CD4-positive, alpha-beta T cell (primary cell): ENCODE measurements around the gene HDLBP. TPM values are rescaled to one million over a fixed set of nuclear protein-coding genes. Genes with fewer than 3 reads are reported as not detected.

Experiments
- ATAC-seq: fragments of 200-7000 bp; cut with Tn5 transposase; one replicate; pipeline ENCODE4 v1.10.0; 2022; ENCODE audit warnings: mild to moderate bottlenecking; ENCODE audit not compliant: poor library complexity
- CTCF ChIA-PET: fragments of 350-600 bp; sonication (Branson Sonifier 250); formaldehyde crosslinking; loops from one replicate; lab custom pipeline; 2021; ENCODE audit warnings: antibody characterized with exemption, inconsistent platforms; lab: Charles Lee
- POLR2A ChIA-PET: fragments of 350-600 bp; sonication (Branson Sonifier 250); formaldehyde crosslinking; loops from one replicate; lab custom pipeline; 2021; ENCODE audit warnings: antibody characterized with exemption, inconsistent platforms; lab: Charles Lee
- DNase-seq, 14 experiments: peaks; one replicate each; pipeline ENCODE4 v3.0.0-alpha.2; 2013 to 2020; ENCODE audit warnings: mixed read lengths in 2 of 14
- H3K27ac ChIP-seq, 2 donors: one replicate each; pipeline versions ENCODE4 v1.5.1 to v1.7.0; 2013; ENCODE audit warnings: low read length in 2 of 2, low read depth in 1 of 2, mild to moderate bottlenecking in 1 of 2
- H3K27me3 ChIP-seq, 2 experiments: 1 replicate in 1 of 2; 2 replicates in 1 of 2; pipeline versions ENCODE4 v1.6.1 to v1.7.0; 2013; ENCODE audit warnings: low read length in 2 of 2, control low read depth in 1 of 2, mild to moderate bottlenecking in 1 of 2, moderate library complexity in 1 of 2; ENCODE audit not compliant: insufficient read depth in 2 of 2, control insufficient read depth in 1 of 2
- H3K36me3 ChIP-seq: one replicate; pipeline ENCODE4 v1.6.1; 2013; ENCODE audit warnings: low read length, control low read depth; ENCODE audit not compliant: insufficient read depth
- H3K4me1 ChIP-seq: one replicate; pipeline ENCODE4 v1.6.1; 2013; ENCODE audit warnings: low read length, control low read depth; ENCODE audit not compliant: insufficient read depth
- H3K4me3 ChIP-seq: one replicate; pipeline ENCODE4 v1.5.1; 2013; ENCODE audit warnings: mild to moderate bottlenecking, low read length, moderate library complexity
- H3K9me3 ChIP-seq, 2 experiments: 1 replicate in 1 of 2; 2 replicates in 1 of 2; pipeline versions ENCODE4 v1.6.1 to v1.7.0; 2013; ENCODE audit warnings: low read length in 2 of 2, mild to moderate bottlenecking in 2 of 2, control low read depth in 1 of 2, moderate library complexity in 1 of 2; ENCODE audit not compliant: control insufficient read depth in 1 of 2, insufficient read depth in 1 of 2
- H3K27ac Mint-ChIP-seq: one replicate; pipeline ENCODE4 v1.8.0; 2020; ENCODE audit warnings: mixed read lengths
- H3K27me3 Mint-ChIP-seq: one replicate; pipeline ENCODE4 v1.8.0; 2021; ENCODE audit warnings: mixed read lengths
- H3K36me3 Mint-ChIP-seq: one replicate; pipeline ENCODE4 v1.8.0; 2021; ENCODE audit warnings: low read depth, mixed read lengths
- H3K4me1 Mint-ChIP-seq: one replicate; pipeline ENCODE4 v1.8.0; 2021; ENCODE audit warnings: low read depth, mixed read lengths
- H3K4me3 Mint-ChIP-seq: one replicate; pipeline ENCODE4 v1.8.0; 2020; ENCODE audit warnings: mild to moderate bottlenecking, mixed read lengths
- H3K9me3 Mint-ChIP-seq: one replicate; pipeline ENCODE4 v1.8.0; 2020; ENCODE audit warnings: mixed read lengths
- intact Hi-C, 2 experiments: fragments of 100-400 bp; cut with DNase I in 1 of 2; cut with micrococcal nuclease in 1 of 2; formaldehyde crosslinking; loops; one replicate each; pipeline versions ENCODE4 v1.15.1 to v1.9.0; 2023 to 2025; cut with DNase I, micrococcal nuclease
- total RNA-seq, 174 experiments: library from RNA in 2 of 174; stranded (reverse) in 2 of 174; gene quantifications; one replicate each; pipeline ENCODE4 v1.2.3 and lab custom pipeline; 2021 to 2026
- TF ChIP-seq, protein P1 (sequence below): fragments of 200-600 bp; IDR thresholded peaks from one replicate; pipeline ENCODE4 v1.8.0; 2022; ENCODE audit warnings: antibody characterized with exemption, mild to moderate bottlenecking

HDLBP gene
- total RNA-seq, 2 experiments from 2014 or later = 82.0 to 97.9 TPM

- H3K27me3 Mint-ChIP-seq = no peaks in the 10 kb centered on the region
- no peaks in the 10 kb centered on the region for H3K9me3 Mint-ChIP-seq
- POLR2A ChIA-PET = no interaction called here
- no peak overlapping the region for H3K4me3 Mint-ChIP-seq
- H3K4me1 ChIP-seq = peaks cover 16% of the 10 kb centered on the region
- H3K36me3 Mint-ChIP-seq = peaks cover 72% of the 10 kb centered on the region
- H3K4me3 ChIP-seq = no peak overlapping the region
- H3K9me3 ChIP-seq = peaks cover 0 to 4% of the 10 kb centered on the region in 2 experiments
- H3K4me1 Mint-ChIP-seq = peaks cover 6% of the 10 kb centered on the region
- ATAC-seq = no peak
- no peak for DNase-seq
- intact Hi-C loops = no loop called here
- H3K27ac ChIP-seq = no peak overlapping the region
- peaks cover 44% of the 10 kb centered on the region for H3K36me3 ChIP-seq
- CTCF ChIA-PET = no interaction called here
- no peaks in the 10 kb centered on the region for H3K27me3 ChIP-seq
- TF ChIP-seq, protein P1, sequence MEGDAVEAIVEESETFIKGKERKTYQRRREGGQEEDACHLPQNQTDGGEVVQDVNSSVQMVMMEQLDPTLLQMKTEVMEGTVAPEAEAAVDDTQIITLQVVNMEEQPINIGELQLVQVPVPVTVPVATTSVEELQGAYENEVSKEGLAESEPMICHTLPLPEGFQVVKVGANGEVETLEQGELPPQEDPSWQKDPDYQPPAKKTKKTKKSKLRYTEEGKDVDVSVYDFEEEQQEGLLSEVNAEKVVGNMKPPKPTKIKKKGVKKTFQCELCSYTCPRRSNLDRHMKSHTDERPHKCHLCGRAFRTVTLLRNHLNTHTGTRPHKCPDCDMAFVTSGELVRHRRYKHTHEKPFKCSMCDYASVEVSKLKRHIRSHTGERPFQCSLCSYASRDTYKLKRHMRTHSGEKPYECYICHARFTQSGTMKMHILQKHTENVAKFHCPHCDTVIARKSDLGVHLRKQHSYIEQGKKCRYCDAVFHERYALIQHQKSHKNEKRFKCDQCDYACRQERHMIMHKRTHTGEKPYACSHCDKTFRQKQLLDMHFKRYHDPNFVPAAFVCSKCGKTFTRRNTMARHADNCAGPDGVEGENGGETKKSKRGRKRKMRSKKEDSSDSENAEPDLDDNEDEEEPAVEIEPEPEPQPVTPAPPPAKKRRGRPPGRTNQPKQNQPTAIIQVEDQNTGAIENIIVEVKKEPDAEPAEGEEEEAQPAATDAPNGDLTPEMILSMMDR = no peak
- no peak overlapping the region for H3K27ac Mint-ChIP-seq
Measured at GRCh38 chr2:241352227-241352626, 36.8 kb upstream of the HDLBP start.

GRCh38 chr2:241351640-241352031 lies 36.2 kb upstream of the HDLBP start:
- peaks cover 50% of the 10 kb centered on the region for H3K36me3 ChIP-seq
- no peak overlapping the region for H3K27ac ChIP-seq
- POLR2A ChIA-PET = interaction anchor here (0.9 kb wide), 1 partner anchor 250 kb away, joined by 3 read pairs; the partner anchor contains the start of gene MTERF4
- H3K27ac Mint-ChIP-seq = no peak overlapping the region
- intact Hi-C loops = no loop called here
- H3K4me3 Mint-ChIP-seq = no peak overlapping the region
- H3K36me3 Mint-ChIP-seq = peaks cover 75% of the 10 kb centered on the region
- H3K9me3 ChIP-seq = peaks cover 0 to 4% of the 10 kb centered on the region in 2 experiments
- no peak for DNase-seq
- H3K4me1 Mint-ChIP-seq = peaks cover under 1% of the 10 kb centered on the region
- peaks cover 10% of the 10 kb centered on the region for H3K4me1 ChIP-seq
- CTCF ChIA-PET = interaction anchor here (0.7 to 1.1 kb wide), 2 partner anchors 35 to 74 kb away, joined by 3 read pairs; no protein-coding TSS in a partner anchor
- H3K4me3 ChIP-seq = no peak overlapping the region
- no peaks in the 10 kb centered on the region for H3K27me3 ChIP-seq
- H3K9me3 Mint-ChIP-seq = no peaks in the 10 kb centered on the region
- no peaks in the 10 kb centered on the region for H3K27me3 Mint-ChIP-seq
- ATAC-seq = no peak
- TF ChIP-seq, protein P1 = no peak

- no peaks in the 10 kb centered on the region for H3K27me3 ChIP-seq
- TF ChIP-seq, protein P1 = no peak
- no peaks in the 10 kb centered on the region for H3K27me3 Mint-ChIP-seq
- no peak for ATAC-seq
- ChIA-PET POLR2A (interaction anchor here (0.9 kb wide), 1 partner anchor 249 kb away, joined by 3 read pairs; the partner anchor contains the start of gene MTERF4), CTCF (interaction anchor here (0.7 to 1.1 kb wide), 2 partner anchors 34 to 74 kb away, joined by 3 read pairs; no protein-coding TSS in a partner anchor)
- H3K9me3 Mint-ChIP-seq = no peaks in the 10 kb centered on the region
- intact Hi-C loops = no loop called here
- H3K36me3 Mint-ChIP-seq = peaks cover 79% of the 10 kb centered on the region
- peaks cover 0 to 4% of the 10 kb centered on the region in 2 experiments for H3K9me3 ChIP-seq
- no peak overlapping the region for H3K4me3 ChIP-seq
- peaks cover 55% of the 10 kb centered on the region for H3K36me3 ChIP-seq
- no peak overlapping the region for H3K27ac ChIP-seq
- peaks cover 7% of the 10 kb centered on the region for H3K4me1 ChIP-seq
- no peaks in the 10 kb centered on the region for H3K4me1 Mint-ChIP-seq
- DNase-seq = no peak
- no peak overlapping the region for H3K4me3 Mint-ChIP-seq
- H3K27ac Mint-ChIP-seq = peak overlapping the region; percentile 22
Measured at GRCh38 chr2:241350878-241351639, 35.6 kb upstream of the HDLBP start.
